ENCODE data around the gene CXCR5. TPM values are rescaled to one million over a fixed set of nuclear protein-coding genes. Genes with fewer than 3 reads are reported as not detected.

The CXCR5 gene
- total and polyA plus RNA-seq, 2 of the 4 experiments (the other 2 are of a cell fraction): not detected

DNA sequence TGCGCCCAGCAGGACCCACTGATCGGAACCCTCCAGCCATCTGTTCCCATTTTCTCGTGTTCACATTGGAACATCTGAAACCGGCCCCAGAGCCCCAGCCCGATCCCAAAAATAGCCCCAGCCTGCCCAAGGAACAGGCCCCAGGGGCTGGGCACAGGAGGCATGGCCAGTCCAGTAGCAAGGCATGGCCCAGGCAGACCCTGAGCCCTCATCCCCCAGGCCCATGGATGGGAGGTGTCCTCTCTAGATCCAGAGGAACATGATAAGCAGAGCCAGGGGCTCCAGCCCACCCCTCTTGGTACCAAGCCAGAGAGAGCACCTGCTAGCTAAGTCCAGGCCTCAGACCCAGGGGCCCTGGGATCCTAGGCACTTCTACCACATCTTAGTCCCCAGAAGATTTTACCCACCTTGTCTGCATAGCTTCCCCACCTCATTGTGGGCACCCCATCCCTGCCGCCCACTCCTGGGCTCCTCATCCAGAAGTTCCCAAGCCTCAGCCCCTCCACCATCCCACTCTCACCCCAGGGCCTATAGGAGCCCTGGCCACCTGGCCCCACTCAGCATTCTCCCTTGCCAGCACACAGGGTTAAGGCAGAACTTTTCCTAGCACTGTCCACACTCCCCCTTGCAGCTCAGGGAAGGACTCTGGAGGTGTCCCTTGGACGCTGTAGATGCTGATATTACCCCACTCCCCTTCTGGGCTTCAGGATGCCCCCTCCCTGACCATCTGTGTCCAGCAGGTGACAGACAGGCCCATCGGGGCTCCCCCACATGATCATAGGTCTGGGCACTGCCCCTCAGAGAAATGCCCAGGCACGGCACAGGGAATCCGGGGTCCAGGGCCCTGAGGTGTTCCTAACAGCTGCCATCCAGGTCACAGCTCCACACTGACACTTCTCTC lies 32.5 kb downstream of the CXCR5 start:
- H2BK120ac ChIP-seq (ENCODE audit: low read depth, low read length): peak overlapping the region; percentile 65
- H4K8ac ChIP-seq (ENCODE audit: low read depth in 2 of 2, low read length in 2 of 2): peak overlapping the region; percentile 57 to 78; a peak in 3 of 4 replicates
- in situ Hi-C loops (cut with MboI; ENCODE audit: low sequenced_read_pairs): no loop called here
- H4K5ac ChIP-seq (ENCODE audit: low read depth, low read length): peak overlapping the region; percentile 73
- H3K23ac ChIP-seq (ENCODE audit: low read depth, low read length): peak overlapping the region; percentile 64
- H3K9ac ChIP-seq (ENCODE audit: low read depth, low read length): peak overlapping the region; percentile 58
- peaks cover 10% of the 10 kb centered on the region; the same call in 1 of the 2 replicates for H3K9me1 ChIP-seq (ENCODE audit: insufficient read depth, low read length)
- H3K36me3 ChIP-seq (ENCODE audit: control insufficient read depth, insufficient read depth, low read length): no peaks in the 10 kb centered on the region
- ChIA-PET CTCF (no interaction called here), POLR2A (ENCODE audit: unreplicated experiment) (no interaction called here)
- H2AK5ac ChIP-seq (ENCODE audit: low read depth, low read length): peak overlapping the region; percentile 74
- DNase-seq (no peak), ATAC-seq (ENCODE audit: low read depth) (no peak)
- H3K27ac ChIP-seq (ENCODE audit: insufficient read depth, low read length): peak overlapping the region; percentile 91
- H3K4me3 ChIP-seq (ENCODE audit: insufficient read depth, low read depth, low read length): no peak overlapping the region
- H3K56ac ChIP-seq (ENCODE audit: extremely low read depth, insufficient read depth, low read length): peak overlapping the region; percentile 35; the same call in 1 of the 2 replicates
- peak overlapping the region; percentile 96 for H2BK5ac ChIP-seq (ENCODE audit: low read depth, low read length, poor library complexity, severe bottlenecking)
- H2BK15ac ChIP-seq (ENCODE audit: low read depth, low read length): no peak overlapping the region
- peak overlapping the region; percentile 38 for H3K18ac ChIP-seq (ENCODE audit: low read depth, low read length)
- H3K4ac ChIP-seq (ENCODE audit: low read depth, low read length): peak overlapping the region; percentile 94
- BruUV-seq (replicated peaks): no TSS peak
- peak overlapping the region; percentile 82 for H3K14ac ChIP-seq (replicated peaks; ENCODE audit: low read depth, low read length)
- TF ChIP-seq, protein P1, sequence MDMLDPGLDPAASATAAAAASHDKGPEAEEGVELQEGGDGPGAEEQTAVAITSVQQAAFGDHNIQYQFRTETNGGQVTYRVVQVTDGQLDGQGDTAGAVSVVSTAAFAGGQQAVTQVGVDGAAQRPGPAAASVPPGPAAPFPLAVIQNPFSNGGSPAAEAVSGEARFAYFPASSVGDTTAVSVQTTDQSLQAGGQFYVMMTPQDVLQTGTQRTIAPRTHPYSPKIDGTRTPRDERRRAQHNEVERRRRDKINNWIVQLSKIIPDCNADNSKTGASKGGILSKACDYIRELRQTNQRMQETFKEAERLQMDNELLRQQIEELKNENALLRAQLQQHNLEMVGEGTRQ (IDR thresholded peaks at IDR 0.05; ENCODE audit: low read depth, low read length): no peak
- TF ChIP-seq SMC3 (IDR thresholded peaks at IDR 0.05; ENCODE audit: low read depth, low read length) (no peak), CHD1 (IDR thresholded peaks at IDR 0.05; ENCODE audit: low read depth, low read length) (no peak), BHLHE40 (IDR thresholded peaks at IDR 0.05; ENCODE audit: low read depth, low read length) (no peak)
- peaks cover 73% of the 10 kb centered on the region for H3K4me1 ChIP-seq (ENCODE audit: control insufficient read depth, insufficient read depth, low read length)
- H2AK9ac ChIP-seq (replicated peaks; ENCODE audit: low read depth, low read length, poor library complexity): peak overlapping the region; percentile 82
- dilution Hi-C loops (cut with HindIII; ENCODE audit: low sequenced_read_pairs, unreplicated experiment): no loop called here
- 86% methylated on average over 6 of the region's 10 CpGs; no CpG with 5 or more reads in 1 of the 2 experiments for WGBS, 2 experiments (ENCODE audit: extremely low coverage in 2 of 2, insufficient read length in 1 of 2)
- peaks cover 14 to 79% of the 10 kb centered on the region in 2 experiments; a peak in 3 of 4 replicates for H3K79me1 ChIP-seq (ENCODE audit: low read depth in 1 of 2, low read length in 2 of 2)
- peak overlapping the region; percentile 17; the same call in 1 of the 2 replicates for H2BK20ac ChIP-seq (ENCODE audit: low read depth, low read length)
- H3K27me3 ChIP-seq (ENCODE audit: control insufficient read depth, insufficient read depth, low read length): no peaks in the 10 kb centered on the region
- peaks cover 49% of the 10 kb centered on the region for H4K20me1 ChIP-seq (ENCODE audit: insufficient read depth, low read length)
- H2AFZ ChIP-seq (replicated peaks; ENCODE audit: low read length, poor library complexity): no peak overlapping the region
- intact Hi-C loops (cut with micrococcal nuclease): no loop called here
- no peaks in the 10 kb centered on the region for H3K9me3 ChIP-seq (ENCODE audit: control insufficient read depth, insufficient read depth, low read length)
- H3K4me2 ChIP-seq (ENCODE audit: low read depth, low read length): peak overlapping the region; percentile 57
- H4K91ac ChIP-seq (ENCODE audit: insufficient read depth, low read depth, low read length): peak overlapping the region; percentile 42
